Measurements from ENCODE around the gene KRTAP9-1.

GRCh38 chr17:41153856-41154255 lies 35.8 kb upstream of the KRTAP9-1 start:
- no peak for TF ChIP-seq GATA4 (IDR thresholded peaks at IDR 0.05; ENCODE audit: borderline replicate concordance, low read depth)
- TF ChIP-seq HMG20B (CRISPR knock-in tag; conservative IDR thresholded peaks at IDR 0.05), result no peak
- no peak for TF ChIP-seq RNF2 (conservative IDR thresholded peaks at IDR 0.05; ENCODE audit: low read depth)
- TF ChIP-seq SNAI1 (CRISPR knock-in tag; IDR thresholded peaks at IDR 0.05; ENCODE audit: borderline replicate concordance), result no peak
- TF ChIP-seq MAFF (IDR thresholded peaks at IDR 0.05; ENCODE audit: low read depth, low read length), result no peak
- no peak for TF ChIP-seq RAD21 (CRISPR knock-in tag; IDR thresholded peaks at IDR 0.05)
- no peak for TF ChIP-seq FOSL1 (CRISPR knock-in tag; IDR thresholded peaks at IDR 0.05; ENCODE audit: borderline replicate concordance)
- no peak for TF ChIP-seq ZNF776 (CRISPR knock-in tag; IDR thresholded peaks at IDR 0.05)
- TF ChIP-seq, protein P1, sequence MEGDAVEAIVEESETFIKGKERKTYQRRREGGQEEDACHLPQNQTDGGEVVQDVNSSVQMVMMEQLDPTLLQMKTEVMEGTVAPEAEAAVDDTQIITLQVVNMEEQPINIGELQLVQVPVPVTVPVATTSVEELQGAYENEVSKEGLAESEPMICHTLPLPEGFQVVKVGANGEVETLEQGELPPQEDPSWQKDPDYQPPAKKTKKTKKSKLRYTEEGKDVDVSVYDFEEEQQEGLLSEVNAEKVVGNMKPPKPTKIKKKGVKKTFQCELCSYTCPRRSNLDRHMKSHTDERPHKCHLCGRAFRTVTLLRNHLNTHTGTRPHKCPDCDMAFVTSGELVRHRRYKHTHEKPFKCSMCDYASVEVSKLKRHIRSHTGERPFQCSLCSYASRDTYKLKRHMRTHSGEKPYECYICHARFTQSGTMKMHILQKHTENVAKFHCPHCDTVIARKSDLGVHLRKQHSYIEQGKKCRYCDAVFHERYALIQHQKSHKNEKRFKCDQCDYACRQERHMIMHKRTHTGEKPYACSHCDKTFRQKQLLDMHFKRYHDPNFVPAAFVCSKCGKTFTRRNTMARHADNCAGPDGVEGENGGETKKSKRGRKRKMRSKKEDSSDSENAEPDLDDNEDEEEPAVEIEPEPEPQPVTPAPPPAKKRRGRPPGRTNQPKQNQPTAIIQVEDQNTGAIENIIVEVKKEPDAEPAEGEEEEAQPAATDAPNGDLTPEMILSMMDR (CRISPR knock-in tag; IDR thresholded peaks at IDR 0.05), result no peak
- TF ChIP-seq ZFP36 (IDR thresholded peaks at IDR 0.05; ENCODE audit: borderline replicate concordance, low read depth, low read length, partially characterized antibody), result no peak
- no peak for TF ChIP-seq KLF11 (CRISPR knock-in tag; IDR thresholded peaks at IDR 0.05)
